ENCODE data around the gene PROC.
"Not testable (repeated sequence)": the region's sequence is repeated elsewhere in the genome, so short reads cannot be mapped to it uniquely, and the experiment has no call there.

Gene PROC

DNA sequence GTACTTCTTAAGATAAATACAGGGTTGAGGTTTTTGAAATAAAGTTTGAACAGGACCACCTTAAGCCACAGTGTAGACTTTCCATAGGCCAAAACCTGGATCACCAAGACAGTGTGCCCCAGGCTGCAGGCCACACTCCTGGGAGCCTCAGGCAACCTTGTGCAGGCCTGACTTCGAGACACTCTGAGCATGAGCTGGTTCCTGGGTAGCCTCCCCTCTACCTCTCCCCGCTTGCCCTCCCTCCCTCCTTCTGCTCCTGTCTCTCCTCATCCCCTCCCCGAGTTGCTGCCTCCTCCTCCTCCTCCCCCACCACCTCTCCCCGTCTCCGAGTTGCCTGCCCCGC lies 10.6 kb upstream of the PROC start:
- no peak overlapping the region; the same call in 1 of the 2 replicates for H3K4me3 ChIP-seq (ENCODE audit: control insufficient read depth, low read depth, low read length)

DNA sequence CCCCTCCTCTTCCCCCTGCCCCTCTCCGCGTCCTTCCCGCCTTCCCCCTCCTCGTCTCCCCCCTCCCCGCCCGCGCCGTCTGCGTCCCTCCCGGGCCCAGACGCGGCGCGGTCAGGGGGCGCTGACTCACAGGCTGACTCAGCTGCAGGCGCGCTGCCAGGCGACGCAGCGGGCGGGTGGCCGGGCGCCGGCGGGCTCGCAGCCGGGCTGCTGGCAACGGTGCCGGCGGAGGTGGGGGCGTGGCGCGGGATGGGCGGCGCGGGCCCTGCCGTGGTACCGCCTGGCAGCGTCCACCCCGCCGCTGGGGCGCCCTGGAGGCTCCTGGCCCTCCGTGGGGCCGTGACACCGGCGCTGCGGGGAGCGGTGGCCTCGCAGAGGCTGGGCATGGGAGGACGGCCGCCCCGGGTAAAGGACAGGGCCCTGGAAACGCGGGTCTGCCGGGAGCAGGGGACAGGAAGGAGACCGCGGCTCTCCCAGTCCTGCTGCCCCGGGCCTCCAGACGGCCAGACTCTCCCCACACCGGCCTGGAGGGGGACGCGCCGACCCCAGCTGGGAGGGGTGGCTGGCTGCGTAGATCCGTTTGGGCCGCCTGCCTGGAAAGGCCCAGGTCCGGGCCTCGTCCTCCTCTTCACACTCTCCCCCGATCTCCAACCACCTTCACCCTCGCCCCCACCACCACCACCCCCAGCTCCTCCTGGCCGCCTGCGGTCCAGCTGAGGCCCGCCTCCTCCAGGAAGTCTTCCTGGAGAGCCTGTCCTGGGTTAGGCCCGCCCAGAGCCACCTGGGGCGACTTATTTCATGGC lies 10.0 kb upstream of the PROC start:
- peak overlapping the region; percentile 0 for H3K4me3 ChIP-seq (ENCODE audit: control insufficient read depth, low read depth, low read length)
- peak; percentile 37 for DNase-seq (ENCODE audit: low read depth)
- TF ChIP-seq, protein P1, sequence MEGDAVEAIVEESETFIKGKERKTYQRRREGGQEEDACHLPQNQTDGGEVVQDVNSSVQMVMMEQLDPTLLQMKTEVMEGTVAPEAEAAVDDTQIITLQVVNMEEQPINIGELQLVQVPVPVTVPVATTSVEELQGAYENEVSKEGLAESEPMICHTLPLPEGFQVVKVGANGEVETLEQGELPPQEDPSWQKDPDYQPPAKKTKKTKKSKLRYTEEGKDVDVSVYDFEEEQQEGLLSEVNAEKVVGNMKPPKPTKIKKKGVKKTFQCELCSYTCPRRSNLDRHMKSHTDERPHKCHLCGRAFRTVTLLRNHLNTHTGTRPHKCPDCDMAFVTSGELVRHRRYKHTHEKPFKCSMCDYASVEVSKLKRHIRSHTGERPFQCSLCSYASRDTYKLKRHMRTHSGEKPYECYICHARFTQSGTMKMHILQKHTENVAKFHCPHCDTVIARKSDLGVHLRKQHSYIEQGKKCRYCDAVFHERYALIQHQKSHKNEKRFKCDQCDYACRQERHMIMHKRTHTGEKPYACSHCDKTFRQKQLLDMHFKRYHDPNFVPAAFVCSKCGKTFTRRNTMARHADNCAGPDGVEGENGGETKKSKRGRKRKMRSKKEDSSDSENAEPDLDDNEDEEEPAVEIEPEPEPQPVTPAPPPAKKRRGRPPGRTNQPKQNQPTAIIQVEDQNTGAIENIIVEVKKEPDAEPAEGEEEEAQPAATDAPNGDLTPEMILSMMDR (IDR thresholded peaks at IDR 0.05; ENCODE audit: control insufficient read depth, insufficient read depth, low read depth, low read length, missing control alignments) = no peak

More for the DNA sequence above, 10.6 kb upstream of the PROC start:
- TF ChIP-seq, protein P1 (IDR thresholded peaks at IDR 0.05; ENCODE audit: control insufficient read depth, insufficient read depth, low read depth, low read length, missing control alignments) = no peak
- DNase-seq (ENCODE audit: low read depth) = no peak

DNA sequence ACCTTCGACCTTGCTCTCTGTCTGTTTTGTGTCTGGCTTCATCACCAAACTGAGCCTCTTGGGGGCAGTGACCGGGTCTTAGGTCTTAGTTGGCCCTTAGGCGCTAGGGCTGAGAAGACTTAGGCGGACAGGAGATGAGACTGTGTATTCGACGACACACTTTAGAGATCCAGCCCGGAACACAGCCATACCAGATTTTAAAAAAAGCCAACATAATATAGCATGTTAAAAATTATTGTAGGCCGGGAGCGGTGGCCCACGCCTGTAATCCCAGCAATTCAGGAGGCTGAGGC lies 9.5 kb upstream of the PROC start:
- TF ChIP-seq, protein P1 (IDR thresholded peaks at IDR 0.05; ENCODE audit: control insufficient read depth, insufficient read depth, low read depth, low read length, missing control alignments) = no peak
- H3K4me3 ChIP-seq (ENCODE audit: control insufficient read depth, low read depth, low read length) = no peak overlapping the region
- DNase-seq (ENCODE audit: low read depth) = no peak

DNA sequence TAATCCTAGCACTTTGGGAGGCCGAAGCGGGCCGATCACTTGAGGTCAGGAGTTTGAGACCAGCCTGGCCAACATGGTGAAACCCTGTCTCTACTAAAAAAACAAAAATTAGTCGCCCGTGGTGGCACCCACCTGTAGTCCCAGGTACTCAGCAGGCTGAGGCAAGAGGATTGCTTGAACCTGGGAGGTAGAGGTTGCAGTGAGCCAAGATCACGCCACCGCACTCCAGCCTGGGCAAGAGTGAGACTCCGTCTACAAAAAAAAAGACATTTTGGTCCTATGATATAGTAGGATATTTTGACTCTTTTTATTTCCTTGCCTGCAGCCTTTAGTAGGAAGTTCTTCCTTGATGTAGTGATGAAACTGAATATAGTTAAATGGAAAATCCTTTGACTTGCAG lies 8.5 kb upstream of the PROC start:
- H3K4me3 ChIP-seq (ENCODE audit: control insufficient read depth, low read depth, low read length); DNase-seq (ENCODE audit: low read depth): not testable (repeated sequence)

DNA sequence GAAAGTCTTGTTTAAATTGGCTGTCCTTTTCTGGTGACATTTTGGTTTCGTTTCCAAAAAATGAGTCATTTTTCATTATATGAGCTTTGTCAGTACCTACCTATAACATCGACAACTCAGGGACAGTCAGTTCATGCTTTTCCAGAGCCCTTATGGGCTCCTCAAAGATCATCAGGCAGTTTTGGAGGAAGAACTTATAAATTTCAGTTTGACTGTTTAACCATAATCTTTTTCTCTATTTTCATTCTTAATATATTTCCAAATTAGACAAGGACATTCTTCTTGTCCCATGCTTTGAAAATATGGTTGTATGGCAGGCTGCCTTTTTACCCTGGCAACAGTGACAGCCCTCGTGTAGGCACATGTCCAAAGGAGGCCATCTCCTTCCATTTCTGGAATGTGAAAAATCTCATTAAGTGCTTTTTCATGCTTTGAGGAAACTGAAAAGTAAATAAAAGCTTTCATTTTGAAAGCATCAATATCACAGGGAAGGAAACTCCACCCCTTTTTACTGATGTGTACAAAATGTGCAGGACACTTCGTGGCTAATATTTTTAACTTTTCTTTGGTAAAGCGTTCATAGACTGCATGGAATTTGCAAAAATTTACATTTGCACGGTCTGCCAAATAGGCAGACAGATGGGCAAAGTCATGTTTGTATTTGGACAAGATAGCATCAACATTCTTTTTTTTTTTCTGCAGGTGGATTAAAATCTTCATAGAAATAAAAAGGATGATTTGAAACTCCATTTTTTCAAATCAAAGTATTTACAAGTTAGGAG lies 7.2 kb upstream of the PROC start:
- TF ChIP-seq, protein P1 (IDR thresholded peaks at IDR 0.05; ENCODE audit: control insufficient read depth, insufficient read depth, low read depth, low read length, missing control alignments) = no peak
- peak; percentile 44 for DNase-seq (ENCODE audit: low read depth)
- H3K4me3 ChIP-seq (ENCODE audit: control insufficient read depth, low read depth, low read length) = no peak overlapping the region

DNA sequence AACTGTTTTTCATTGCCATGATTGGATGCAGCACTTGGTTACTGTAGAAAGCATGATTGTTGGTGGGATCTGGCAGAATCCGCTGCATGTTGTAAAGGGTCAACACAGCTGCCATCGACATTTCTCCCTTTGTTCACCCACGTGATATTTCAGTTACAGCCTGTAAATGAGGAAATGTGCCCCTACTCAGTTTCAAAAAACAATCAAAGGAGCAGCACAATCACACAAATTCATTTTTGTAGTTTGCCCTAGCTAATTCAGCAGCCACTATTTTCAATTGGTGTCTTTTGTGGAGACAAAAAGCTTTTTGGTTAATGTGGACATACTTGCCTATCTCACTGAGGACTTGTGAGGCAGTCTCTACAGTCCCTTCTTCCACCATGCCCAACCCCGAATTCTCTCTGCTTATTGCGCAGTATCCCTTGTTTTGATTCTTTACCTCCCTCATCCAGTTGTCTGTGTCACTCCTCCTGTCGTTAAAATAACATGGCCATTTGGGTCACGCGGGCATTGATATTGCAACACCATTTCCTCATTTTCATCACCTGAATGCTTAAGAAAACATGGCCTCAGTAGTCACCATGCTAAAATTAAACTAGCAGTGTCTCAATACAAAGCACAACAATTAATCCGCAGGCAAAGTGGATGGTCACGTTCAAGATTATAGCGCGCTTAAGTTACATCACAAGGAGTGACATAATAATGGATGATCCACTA lies 6.4 kb upstream of the PROC start:
- no peak for DNase-seq (ENCODE audit: low read depth)
- H3K4me3 ChIP-seq (ENCODE audit: control insufficient read depth, low read depth, low read length) = no peak overlapping the region
- TF ChIP-seq, protein P1 (IDR thresholded peaks at IDR 0.05; ENCODE audit: control insufficient read depth, insufficient read depth, low read depth, low read length, missing control alignments) = no peak

DNA sequence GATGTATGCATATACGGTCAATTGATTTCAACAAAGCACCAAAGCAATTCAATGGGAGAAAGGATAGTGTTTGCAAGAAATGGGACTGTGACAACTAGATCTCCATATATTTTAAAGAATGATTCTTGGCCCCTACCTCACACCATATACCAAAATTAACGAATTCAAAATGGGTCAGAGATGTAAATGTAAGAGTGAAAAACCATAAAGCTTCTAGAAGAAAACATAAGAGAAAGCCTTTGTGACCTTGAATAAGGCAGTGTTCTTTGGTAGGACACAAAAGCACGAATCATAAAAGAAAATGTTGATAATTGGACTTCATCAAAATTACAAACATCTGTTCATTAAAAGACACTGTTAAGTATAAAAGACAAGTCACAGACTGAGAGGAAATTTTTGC lies 5.0 kb upstream of the PROC start:
- DNase-seq (ENCODE audit: low read depth) = no peak
- H3K4me3 ChIP-seq (ENCODE audit: control insufficient read depth, low read depth, low read length) = no peak overlapping the region
- TF ChIP-seq, protein P1 (IDR thresholded peaks at IDR 0.05; ENCODE audit: control insufficient read depth, insufficient read depth, low read depth, low read length, missing control alignments) = no peak

Data from AG09309 (cell line).